Activated CD4-positive, CD25-positive, alpha-beta regulatory T cell treated with anti-CD3 and anti-CD28 coated beads, Interleukin-2, amount 50 U/mL, for 72 hours (primary cell): ENCODE results near the gene SCAMP5.
A peak's percentile ranks its signal among the peaks of the same experiment; 100 is the strongest.

Experiments
- DNase-seq: peaks from one replicate; pipeline ENCODE4 v3.0.0; 2021

The SCAMP5 gene

GRCh38 chr15:74995182-74995778 is at the start of gene SCAMP5:
Gene SCAMP5 (plus strand): TSS chr15:74995563. CDS start chr15:75011840, 16,277 bp downstream.
- peak; percentile 96 for DNase-seq

GRCh38 chr15:74950078-74950908 is 45.1 kb upstream of the SCAMP5 start:
- peak; percentile 80 for DNase-seq

- no peak for DNase-seq
Observed at GRCh38 chr15:74951006-74951405, 44.4 kb upstream of the SCAMP5 start.

- no peak for DNase-seq
Observed at GRCh38 chr15:74954515-74954914, 40.8 kb upstream of the SCAMP5 start.

- DNase-seq, result no peak
Observed at GRCh38 chr15:74955017-74955416, 40.3 kb upstream of the SCAMP5 start.

- peak; percentile 64 for DNase-seq
Observed at GRCh38 chr15:74955796-74956647, 39.3 kb upstream of the SCAMP5 start.

- peak; percentile 72 for DNase-seq
Observed at GRCh38 chr15:74956648-74957475, 38.5 kb upstream of the SCAMP5 start, which contains the start of gene RPP25. Gene RPP25 (minus strand): TSS chr15:74956772. CDS start chr15:74956583, 189 bp downstream.

GRCh38 chr15:74957476-74958035 is 37.8 kb upstream of the SCAMP5 start:
- no peak for DNase-seq

GRCh38 chr15:74958320-74958907 is 36.9 kb upstream of the SCAMP5 start:
- no peak for DNase-seq

- no peak for DNase-seq
Observed at GRCh38 chr15:74958908-74959585, 36.3 kb upstream of the SCAMP5 start.

GRCh38 chr15:74959586-74959939 is 35.8 kb upstream of the SCAMP5 start:
- DNase-seq, result no peak

- DNase-seq, result no peak
Observed at GRCh38 chr15:74960286-74960685, 35.1 kb upstream of the SCAMP5 start.

- DNase-seq, result no peak
Observed at GRCh38 chr15:74960995-74961588, 34.3 kb upstream of the SCAMP5 start.

- DNase-seq, result no peak
Observed at GRCh38 chr15:74961616-74962015, 33.7 kb upstream of the SCAMP5 start.

- no peak for DNase-seq
Observed at GRCh38 chr15:74962219-74962618, 33.1 kb upstream of the SCAMP5 start.

- DNase-seq, result no peak
Observed at GRCh38 chr15:74962671-74963070, 32.7 kb upstream of the SCAMP5 start.

GRCh38 chr15:74963213-74963612 is 32.1 kb upstream of the SCAMP5 start:
- no peak for DNase-seq

GRCh38 chr15:74964794-74965193 is 30.6 kb upstream of the SCAMP5 start:
- no peak for DNase-seq

GRCh38 chr15:74967670-74968069 is 27.7 kb upstream of the SCAMP5 start:
- DNase-seq, result no peak

GRCh38 chr15:74976159-74976558 is 19.2 kb upstream of the SCAMP5 start:
- DNase-seq, result no peak

- DNase-seq, result no peak
Observed at GRCh38 chr15:74977599-74977998, 17.8 kb upstream of the SCAMP5 start.
